Transverse colon (tissue), 3 donors: ENCODE results near the gene FFAR2.

ENCODE experiments used
- CTCF ChIP-seq, 5 experiments: fragments of 200-600 bp in 3 of 5; fragments of 450-650 bp in 2 of 5; sonication (generic) in 3 of 5; IDR thresholded peaks; 1 replicate in 2 of 5; 2 replicates in 3 of 5; pipeline ENCODE4 v1.5.1; 2016 to 2017; ENCODE audit warnings: antibody characterized with exemption in 5 of 5, inconsistent platforms in 3 of 5, mild to moderate bottlenecking in 2 of 5, moderate library complexity in 1 of 5
- POLR2A ChIP-seq: fragments of 450-650 bp; IDR thresholded peaks from one replicate; pipeline ENCODE4 v1.6.1; 2016; ENCODE audit warnings: antibody characterized with exemption, mild to moderate bottlenecking, moderate library complexity

- no peak for TF ChIP-seq CTCF (IDR thresholded peaks at IDR 0.05)
- TF ChIP-seq POLR2A = no peak
Measured at GRCh38 chr19:35493971-35494370, 45.9 kb downstream of the FFAR2 start.
